Measurements from ENCODE around the gene DHRS2.
"Not testable (repeated sequence)": the region's sequence is repeated elsewhere in the genome, so short reads cannot be mapped to it uniquely, and the experiment has no call there.

DHRS2 gene

GRCh38 chr14:23634698-23635412 lies 1.3 kb upstream of the DHRS2 start:
- not testable (repeated sequence) for DNase-seq

GRCh38 chr14:23637312-23637654 lies 1.1 kb downstream of the DHRS2 start:
- not testable (repeated sequence) for DNase-seq

- DNase-seq: not testable (repeated sequence)
These were observed 1.7 kb downstream of the DHRS2 start for GRCh38 chr14:23637655-23638413.

GRCh38 chr14:23638414-23639047 lies 2.4 kb downstream of the DHRS2 start:
- no peak for DNase-seq

GRCh38 chr14:23639048-23639890 lies 3.1 kb downstream of the DHRS2 start:
- DNase-seq: no peak

- peak; percentile 35 for DNase-seq
These were observed 3.8 kb downstream of the DHRS2 start for GRCh38 chr14:23639891-23640523.

- peak; percentile 85 for DNase-seq
These were observed 4.5 kb downstream of the DHRS2 start for GRCh38 chr14:23640524-23641141.

- DNase-seq: no peak
These were observed 5.2 kb downstream of the DHRS2 start for GRCh38 chr14:23641180-23641914.

GRCh38 chr14:23641915-23642588 lies 5.9 kb downstream of the DHRS2 start:
- DNase-seq: no peak

- DNase-seq: no peak
These were observed 7.5 kb downstream of the DHRS2 start for GRCh38 chr14:23643533-23644194.

- no peak for DNase-seq
These were observed 8.2 kb downstream of the DHRS2 start for GRCh38 chr14:23644195-23644918.

- DNase-seq: no peak
These were observed 8.8 kb downstream of the DHRS2 start for GRCh38 chr14:23644919-23645336.

- no peak for DNase-seq
These were observed 9.3 kb downstream of the DHRS2 start for GRCh38 chr14:23645504-23645811.

GRCh38 chr14:23645812-23646647 lies 9.9 kb downstream of the DHRS2 start:
- no peak for DNase-seq

- no peak for DNase-seq
These were observed 10.7 kb downstream of the DHRS2 start for GRCh38 chr14:23646648-23647549.

- DNase-seq: no peak
These were observed 11.5 kb downstream of the DHRS2 start for GRCh38 chr14:23647619-23648018.

GRCh38 chr14:23648764-23649460 lies 12.7 kb downstream of the DHRS2 start:
- no peak for DNase-seq

Measured in fibroblast of skin of right quadriceps (primary cell).